Gastrocnemius medialis (tissue), 4 donors: ENCODE data around the gene PAIP2.

Experiments used
- CTCF ChIP-seq, 5 experiments: fragments of 450-650 bp in 3 of 5; fragments of 200-600 bp in 2 of 5; sonication (generic) in 2 of 5; IDR thresholded peaks in 4 of 5; conservative IDR thresholded peaks in 1 of 5; 1 replicate in 4 of 5; 2 replicates in 1 of 5; pipeline ENCODE4 v1.5.1; 2016 to 2019; ENCODE audit warnings: antibody characterized with exemption in 5 of 5, mild to moderate bottlenecking in 3 of 5, moderate library complexity in 3 of 5
- POLR2A ChIP-seq, 2 donors: fragments of 450-650 bp; IDR thresholded peaks; one replicate each; pipeline ENCODE4 v1.6.1; 2017; ENCODE audit warnings: antibody characterized with exemption in 2 of 2, mild to moderate bottlenecking in 2 of 2, moderate library complexity in 2 of 2

- TF ChIP-seq POLR2A (IDR thresholded peaks at IDR 0.05) (no peak), CTCF (IDR thresholded peaks at IDR 0.05 in 4 of 5, conservative IDR thresholded peaks at IDR 0.05 in 1 of 5) (peak in 2 of 5 experiments; percentile 15 to 30)
Observed at GRCh38 chr5:139402561-139403158, 61.0 kb downstream of the PAIP2 start.
